HG03432 (cell line): ENCODE data around the gene ZNF184.
"Not testable (repeated sequence)": the region's sequence is repeated elsewhere in the genome, so short reads cannot be mapped to it uniquely, and the experiment has no call there.

ENCODE experiments used
- ATAC-seq: cut with Tn5 transposase; IDR thresholded peaks from one replicate; pipeline ENCODE4 v1.9.1; 2021; ENCODE audit warnings: mild to moderate bottlenecking, moderate library complexity; ENCODE audit not compliant: unreplicated experiment

ZNF184 gene

GRCh38 chr6:27426045-27426620 lies 46.8 kb downstream of the ZNF184 start:
- no peak for ATAC-seq

- not testable (repeated sequence) for ATAC-seq
Observed at GRCh38 chr6:27424851-27425250, 48.1 kb downstream of the ZNF184 start.

GRCh38 chr6:27422651-27423332 lies 50.1 kb downstream of the ZNF184 start:
- ATAC-seq = no peak

- no peak for ATAC-seq
Observed at GRCh38 chr6:27419363-27419762, 53.5 kb downstream of the ZNF184 start.

GRCh38 chr6:27415898-27416297 lies 57.0 kb downstream of the ZNF184 start:
- no peak for ATAC-seq

- no peak for ATAC-seq
Observed at GRCh38 chr6:27414996-27415395, 57.9 kb downstream of the ZNF184 start.

GRCh38 chr6:27414300-27414699 lies 58.6 kb downstream of the ZNF184 start:
- ATAC-seq = no peak

- ATAC-seq = no peak
Observed at GRCh38 chr6:27407153-27407814, 65.6 kb downstream of the ZNF184 start.

GRCh38 chr6:27406085-27406484 lies 66.8 kb downstream of the ZNF184 start:
- ATAC-seq = no peak

GRCh38 chr6:27400877-27401642 lies 71.8 kb downstream of the ZNF184 start:
- no peak for ATAC-seq
